Hepatocyte (in vitro differentiated cells): ENCODE measurements around the gene PAPOLG. TPM values are rescaled to one million over a fixed set of nuclear protein-coding genes. Genes with fewer than 3 reads are reported as not detected.

Experiments used
- DNase-seq: peaks from one replicate; pipeline ENCODE4 v3.0.0-alpha.2; 2016; ENCODE audit warnings: low spot score
- H2AFZ ChIP-seq: fragments of 200-600 bp; sonication (generic); 2 replicates; pipeline ENCODE4 v1.6.0; 2016; ENCODE audit warnings: antibody characterized with exemption, mild to moderate bottlenecking
- H3K27ac ChIP-seq: fragments of 200-600 bp; sonication (generic); 2 replicates; pipeline ENCODE4 v1.5.1; 2016; ENCODE audit warnings: mild to moderate bottlenecking
- H3K27me3 ChIP-seq: fragments of 200-600 bp; sonication (generic); 2 replicates; pipeline ENCODE4 v1.6.1; 2016
- H3K36me3 ChIP-seq: fragments of 200-600 bp; sonication (generic); replicated peaks from 2 replicates; pipeline ENCODE4 v1.5.1; 2016; ENCODE audit warnings: low read depth; ENCODE audit not compliant: insufficient read depth
- H3K4me1 ChIP-seq: fragments of 200-600 bp; sonication (generic); 2 replicates; pipeline ENCODE4 v1.5.1; 2016; ENCODE audit warnings: mild to moderate bottlenecking, moderate library complexity; ENCODE audit not compliant: insufficient read depth
- H3K4me2 ChIP-seq: fragments of 200-600 bp; sonication (generic); 2 replicates; pipeline ENCODE4 v1.6.0; 2016
- H3K4me3 ChIP-seq: fragments of 200-600 bp; sonication (generic); 2 replicates; pipeline ENCODE4 v1.5.1; 2016; ENCODE audit warnings: mild to moderate bottlenecking
- H3K79me2 ChIP-seq: fragments of 200-600 bp; sonication (generic); 2 replicates; pipeline ENCODE4 v1.6.0; 2017; ENCODE audit warnings: mild to moderate bottlenecking
- H3K9me2 ChIP-seq: fragments of 200-600 bp; sonication (generic); replicated peaks from 2 replicates; pipeline ENCODE4 v1.6.0; 2017; ENCODE audit warnings: mild to moderate bottlenecking; ENCODE audit not compliant: insufficient read depth
- H3K9me3 ChIP-seq: fragments of 200-600 bp; sonication (generic); 2 replicates; pipeline ENCODE4 v1.5.1; 2016; ENCODE audit warnings: low read depth, mild to moderate bottlenecking
- H4K20me1 ChIP-seq: fragments of 200-600 bp; sonication (generic); 2 replicates; pipeline ENCODE4 v1.6.0; 2016; ENCODE audit warnings: mild to moderate bottlenecking; ENCODE audit not compliant: insufficient read depth, poor library complexity, severe bottlenecking
- EZH2 ChIP-seq: fragments of 200-600 bp; sonication (generic); IDR thresholded peaks from 2 replicates; pipeline ENCODE4 v1.6.1; 2016; ENCODE audit warnings: antibody characterized with exemption, mild to moderate bottlenecking, borderline replicate concordance
- EZH2phosphoT487 ChIP-seq: fragments of 200-600 bp; sonication (generic); IDR thresholded peaks from one replicate; pipeline ENCODE4 v1.6.1; 2018; ENCODE audit warnings: antibody characterized with exemption, mild to moderate bottlenecking, low read depth, moderate library complexity; ENCODE audit not compliant: unreplicated experiment, severe bottlenecking
- WGBS: methylation state at CpG from one replicate; pipeline ENCODE4 v1.1.6; 2016; ENCODE audit warnings: low lambda C conversion rate; ENCODE audit errors: missing lambda C conversion rate; 5-methylcytosine and 5-hydroxymethylcytosine counted together
- polyA plus RNA-seq: library from polyadenylated mRNA; unstranded; fragments of >200 nt; fragmentation: Nextera tagmentation; extraction: Ambion mirVana; gene quantifications from 2 replicates; pipeline ENCODE4 v1.2.1, GENCODE V29; 2016
- small RNA-seq: library from RNA; depleted of rRNA; stranded (forward); fragments of <200 nt; gene quantifications from one replicate; pipeline ENCODE3, GENCODE V24; 2014
- total RNA-seq: library from RNA; depleted of rRNA; stranded (reverse); fragments of >200 nt; gene quantifications from 2 replicates; pipeline ENCODE4 v1.2.3, GENCODE V29; 2014
- TF ChIP-seq, protein P1 (sequence below): fragments of 200-600 bp; sonication (generic); IDR thresholded peaks from 2 replicates; pipeline ENCODE4 v1.5.1; 2016; ENCODE audit warnings: antibody characterized with exemption, mild to moderate bottlenecking; ENCODE audit not compliant: poor library complexity

The PAPOLG gene
- total and polyA plus RNA-seq, 2 experiments from 2014 or later: 3.4 to 13.5 TPM

GRCh38 chr2:60844105-60844504, 88.0 kb downstream of the PAPOLG start:
- Histone ChIP-seq H4K20me1 (no peaks in the 10 kb centered on the region), H3K79me2 (no peaks in the 10 kb centered on the region), H3K4me3 (no peak overlapping the region), H3K27me3 (no peaks in the 10 kb centered on the region), H3K27ac (no peak overlapping the region), H3K36me3 (no peaks in the 10 kb centered on the region), H3K9me2 (no peaks in the 10 kb centered on the region), H3K4me1 (no peaks in the 10 kb centered on the region), H3K4me2 (no peak overlapping the region), H3K9me3 (no peaks in the 10 kb centered on the region), H2AFZ (no peak overlapping the region)
- no peak for DNase-seq
- WGBS: 93% methylated on average over 2 of the region's 2 CpGs
- TF ChIP-seq, protein P1, sequence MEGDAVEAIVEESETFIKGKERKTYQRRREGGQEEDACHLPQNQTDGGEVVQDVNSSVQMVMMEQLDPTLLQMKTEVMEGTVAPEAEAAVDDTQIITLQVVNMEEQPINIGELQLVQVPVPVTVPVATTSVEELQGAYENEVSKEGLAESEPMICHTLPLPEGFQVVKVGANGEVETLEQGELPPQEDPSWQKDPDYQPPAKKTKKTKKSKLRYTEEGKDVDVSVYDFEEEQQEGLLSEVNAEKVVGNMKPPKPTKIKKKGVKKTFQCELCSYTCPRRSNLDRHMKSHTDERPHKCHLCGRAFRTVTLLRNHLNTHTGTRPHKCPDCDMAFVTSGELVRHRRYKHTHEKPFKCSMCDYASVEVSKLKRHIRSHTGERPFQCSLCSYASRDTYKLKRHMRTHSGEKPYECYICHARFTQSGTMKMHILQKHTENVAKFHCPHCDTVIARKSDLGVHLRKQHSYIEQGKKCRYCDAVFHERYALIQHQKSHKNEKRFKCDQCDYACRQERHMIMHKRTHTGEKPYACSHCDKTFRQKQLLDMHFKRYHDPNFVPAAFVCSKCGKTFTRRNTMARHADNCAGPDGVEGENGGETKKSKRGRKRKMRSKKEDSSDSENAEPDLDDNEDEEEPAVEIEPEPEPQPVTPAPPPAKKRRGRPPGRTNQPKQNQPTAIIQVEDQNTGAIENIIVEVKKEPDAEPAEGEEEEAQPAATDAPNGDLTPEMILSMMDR: no peak
- TF ChIP-seq EZH2phosphoT487 (no peak), EZH2 (no peak)

- H2AFZ ChIP-seq: no peak overlapping the region
- H3K9me2 ChIP-seq: no peaks in the 10 kb centered on the region
- 87% methylated on average over 6 of the region's 6 CpGs for WGBS
- DNase-seq: no peak
- H3K4me2 ChIP-seq: no peak overlapping the region
- H3K9me3 ChIP-seq: no peaks in the 10 kb centered on the region
- H4K20me1 ChIP-seq: no peaks in the 10 kb centered on the region
- H3K4me3 ChIP-seq: no peak overlapping the region
- no peak overlapping the region for H3K27ac ChIP-seq
- TF ChIP-seq EZH2: no peak
- TF ChIP-seq EZH2phosphoT487: no peak
- TF ChIP-seq, protein P1: no peak
- no peaks in the 10 kb centered on the region for H3K36me3 ChIP-seq
- no peaks in the 10 kb centered on the region for H3K27me3 ChIP-seq
- H3K4me1 ChIP-seq: no peaks in the 10 kb centered on the region
- H3K79me2 ChIP-seq: no peaks in the 10 kb centered on the region
These were observed 91.8 kb downstream of the PAPOLG start for GRCh38 chr2:60847854-60848253.

Small RNAs within 50 kb of the gene (small RNA-seq; reads per million reads assigned to genes)
- gene RN7SL632P: not detected
- not detected for gene RNU6-612P

Other genes starting within 250 kb of the PAPOLG start
- 11.6 and 14.4 TPM in 2 replicates for gene BCL11A, start 202.6 kb upstream of the PAPOLG start, total RNA-seq
- gene BCL11A, start 202.6 kb upstream of the PAPOLG start, polyA plus RNA-seq: 18.4 and 22.6 TPM in 2 replicates
- gene REL, start 125.3 kb downstream of the PAPOLG start, total RNA-seq: 9.5 and 12.3 TPM in 2 replicates
- gene REL, start 125.3 kb downstream of the PAPOLG start, polyA plus RNA-seq: 2.8 and 4.2 TPM in 2 replicates